ENCODE results near the gene HNRNPA1.

The HNRNPA1 gene

GRCh38 chr12:54299515-54300224, 19.1 kb downstream of the HNRNPA1 start:
- ChIA-PET CTCF (interaction anchor here (0.5 to 4.1 kb wide), 17 partner anchors 12 to 1848 kb away, joined by 3 to 31 read pairs (median 5); partner anchors contain the start of gene COPZ1), POLR2A (interaction anchor here (1.2 to 3.0 kb wide), 7 partner anchors 9 to 59 kb away, joined by 3 to 25 read pairs (median 8); partner anchors contain the start of genes CBX5, COPZ1 and HNRNPA1)
- Histone ChIP-seq H3K27ac (ENCODE audit: extremely low read depth, low read depth, low read length) (no peak overlapping the region), H3K4me1 (ENCODE audit: control insufficient read depth, insufficient read depth, low read length) (peaks cover 6% of the 10 kb centered on the region), H3K9me3 (ENCODE audit: control insufficient read depth, insufficient read depth, low read depth, low read length) (no peaks in the 10 kb centered on the region), H3K4me3 (ENCODE audit: low read depth, low read length) (no peak overlapping the region), H3K36me3 (ENCODE audit: control insufficient read depth in 2 of 2, insufficient read depth in 1 of 2, low read length in 2 of 2) (no peaks in the 10 kb centered on the region)
- TF ChIP-seq CTCF (tag by site-specific recombination; IDR thresholded peaks at IDR 0.05), result no peak
- no peak for TF ChIP-seq YY2 (tag by site-specific recombination; IDR thresholded peaks at IDR 0.05)
- TF ChIP-seq ZNF792 (tag by site-specific recombination; IDR thresholded peaks at IDR 0.05), result no peak
- no peak for TF ChIP-seq ZNF654 (tag by site-specific recombination; IDR thresholded peaks at IDR 0.05; ENCODE audit: low read depth)
- no peak for TF ChIP-seq RBAK (tag by site-specific recombination; IDR thresholded peaks at IDR 0.05)
- no peak for TF ChIP-seq REST (tag by site-specific recombination; IDR thresholded peaks at IDR 0.05)
- no peak for TF ChIP-seq ZNF140 (tag by site-specific recombination; IDR thresholded peaks at IDR 0.05)
- no peak for TF ChIP-seq MZF1 (tag by site-specific recombination; IDR thresholded peaks at IDR 0.05; ENCODE audit: borderline replicate concordance)
- TF ChIP-seq ZNF449 (tag by site-specific recombination; IDR thresholded peaks at IDR 0.05), result no peak
- no peak for TF ChIP-seq PBX3 (CRISPR knock-in tag; IDR thresholded peaks at IDR 0.05)
- TF ChIP-seq ZNF658 (tag by site-specific recombination; IDR thresholded peaks at IDR 0.05), result no peak

- Histone ChIP-seq H3K4me1 (ENCODE audit: control insufficient read depth, insufficient read depth, low read length) (peaks cover 6% of the 10 kb centered on the region), H3K36me3 (ENCODE audit: control insufficient read depth in 2 of 2, insufficient read depth in 1 of 2, low read length in 2 of 2) (no peaks in the 10 kb centered on the region), H3K27ac (ENCODE audit: extremely low read depth, low read depth, low read length) (no peak overlapping the region; the same call in 1 of the 2 replicates), H3K4me3 (ENCODE audit: low read depth, low read length) (peak overlapping the region; percentile 25), H3K9me3 (ENCODE audit: control insufficient read depth, insufficient read depth, low read depth, low read length) (no peaks in the 10 kb centered on the region)
- 0 out of 2 replicates have a peak, but pooled peaks have one; percentile 0 for TF ChIP-seq ZNF76 (tag by site-specific recombination; IDR thresholded peaks at IDR 0.05; ENCODE audit: borderline replicate concordance, low read depth)
- no peak for TF ChIP-seq ZNF155 (tag by site-specific recombination; IDR thresholded peaks at IDR 0.05)
- TF ChIP-seq ZNF530 (tag by site-specific recombination; IDR thresholded peaks at IDR 0.05; ENCODE audit: low read depth), result no peak
- POLR2A ChIA-PET, result interaction anchor here (0.5 to 3.0 kb wide), 7 partner anchors 10 to 1524 kb away, joined by 3 to 25 read pairs (median 6); partner anchors contain the start of genes CBX5, COPZ1 and HNRNPA1
- CTCF ChIA-PET, result interaction anchor here (0.6 to 4.1 kb wide), 9 partner anchors 12 to 92 kb away, joined by 3 to 31 read pairs (median 6); partner anchors contain the start of gene COPZ1
Measured at GRCh38 chr12:54300225-54300731, 19.8 kb downstream of the HNRNPA1 start.

Data from HEK293 (cell line).